Ishikawa (cell line): ENCODE results near the gene FBXW11.

Source experiments
- CEBPB ChIP-seq: IDR thresholded peaks from 2 replicates; pipeline ENCODE4 v1.6.1; 2012
- EP300 ChIP-seq: IDR thresholded peaks from 2 replicates; pipeline ENCODE4 v1.6.1; 2012; ENCODE audit warnings: borderline replicate concordance

DNA sequence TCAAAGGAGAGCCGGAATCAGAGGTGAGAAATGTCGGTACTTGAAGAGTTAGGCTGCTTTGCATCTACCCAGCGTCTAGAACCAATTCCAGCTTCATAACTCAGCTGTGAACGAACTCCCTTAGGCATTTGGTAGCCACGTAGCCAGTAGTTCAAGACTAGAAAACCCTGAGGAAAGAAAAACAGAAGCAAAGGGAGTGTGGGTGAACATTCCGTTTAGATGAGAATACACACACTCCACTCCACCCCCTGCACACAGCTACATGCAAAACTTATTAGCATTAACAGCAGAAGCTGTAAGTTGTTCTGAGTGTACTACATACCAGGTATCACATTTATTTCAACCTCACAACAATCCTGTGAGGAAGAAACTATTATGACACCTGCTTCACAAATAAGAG is 142.5 kb downstream of the FBXW11 start:
- TF ChIP-seq CEBPB (no peak), EP300 (no peak)
